GM12872 (cell line): ENCODE results near the gene NSF.
A peak's percentile ranks its signal among the peaks of the same experiment; 100 is the strongest.

Experiments used
- CTCF ChIP-seq: IDR thresholded peaks from 3 replicates; pipeline ENCODE4 v1.5.1; 2011; ENCODE audit warnings: low read depth, mild to moderate bottlenecking, low read length, moderate library complexity; ENCODE audit not compliant: insufficient read depth

The NSF gene

GRCh38 chr17:46774108-46774737 is 183.8 kb downstream of the NSF start:
- TF ChIP-seq CTCF, result no peak

GRCh38 chr17:46776298-46777005 is 186.0 kb downstream of the NSF start:
- TF ChIP-seq CTCF, result no peak

DNA sequence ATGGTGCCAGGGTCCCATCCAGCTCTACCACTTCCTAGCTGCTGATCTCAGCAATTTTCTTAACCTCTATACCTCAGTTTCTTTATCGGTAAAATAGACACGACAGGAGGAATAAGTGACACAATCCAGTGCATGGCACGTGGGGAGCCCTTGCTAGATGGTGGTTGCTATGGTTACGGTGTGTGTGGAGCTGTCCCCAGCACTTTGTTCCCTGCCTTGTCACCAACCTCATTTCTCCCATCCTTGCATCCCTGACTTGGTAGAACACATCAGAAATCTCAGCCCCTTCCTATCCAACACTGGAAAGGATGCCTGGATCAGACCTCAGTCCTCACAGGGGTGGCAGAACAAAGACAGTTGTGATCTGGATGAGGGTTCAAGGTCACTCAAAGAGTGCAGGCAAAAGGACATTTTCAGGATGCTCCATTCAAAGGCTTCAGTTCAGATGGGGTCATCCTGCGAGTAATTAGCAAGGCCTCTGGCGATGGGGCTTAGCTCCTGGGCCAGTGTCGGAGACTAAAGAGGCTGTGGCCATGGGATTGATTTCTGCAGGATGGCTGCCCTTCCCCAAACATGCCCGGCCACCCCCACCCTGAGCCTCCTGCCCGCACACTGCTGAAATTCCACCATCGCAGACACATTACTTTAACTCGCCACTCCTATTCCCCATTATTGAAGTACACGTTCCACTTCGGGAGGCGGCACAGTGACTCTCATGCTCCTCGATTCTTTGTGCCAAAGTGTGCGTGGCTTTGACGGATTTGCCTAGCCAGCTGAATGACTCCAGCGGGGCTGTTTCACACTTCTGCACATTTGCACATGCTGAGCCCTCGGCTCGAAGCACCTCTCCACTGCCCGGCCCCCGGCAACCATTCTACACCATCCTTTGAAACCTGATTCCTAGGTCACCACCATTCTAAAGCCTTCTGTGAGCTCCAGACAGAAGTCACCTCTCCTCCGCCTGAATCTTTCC is 187.8 kb downstream of the NSF start:
- no peak for TF ChIP-seq CTCF

- no peak for TF ChIP-seq CTCF
Observed at GRCh38 chr17:46780003-46780373, 189.5 kb downstream of the NSF start.

- peak; percentile 71 for TF ChIP-seq CTCF
Observed at GRCh38 chr17:46782250-46782953, 191.9 kb downstream of the NSF start.

DNA sequence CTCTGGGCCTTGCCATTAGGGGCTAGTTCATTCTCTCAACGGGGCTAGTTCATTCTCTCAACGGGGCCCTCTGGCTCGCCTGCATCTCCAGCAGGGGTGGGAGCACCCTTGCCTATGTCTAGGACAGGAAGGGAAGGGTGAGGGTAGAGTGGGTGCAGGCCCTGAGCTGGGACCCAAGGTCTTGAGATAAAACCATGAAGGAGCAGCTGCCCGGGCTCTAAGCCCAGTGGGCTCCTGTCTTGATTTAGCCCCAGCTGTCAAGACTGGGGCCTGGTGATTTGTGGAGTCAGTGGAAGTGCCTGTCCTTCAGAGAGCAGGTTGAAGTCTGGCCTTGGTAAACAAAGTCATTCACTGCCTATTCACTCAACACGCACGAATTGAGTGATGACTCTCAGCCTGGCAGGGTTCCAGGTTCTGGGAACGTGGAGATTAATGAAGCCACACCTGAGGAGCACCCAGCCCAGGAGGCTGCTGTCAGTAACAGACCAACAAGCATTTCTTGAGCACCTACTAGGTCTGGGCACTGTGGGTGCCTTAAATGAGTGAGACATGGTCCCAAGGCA is 192.6 kb downstream of the NSF start:
- no peak for TF ChIP-seq CTCF

DNA sequence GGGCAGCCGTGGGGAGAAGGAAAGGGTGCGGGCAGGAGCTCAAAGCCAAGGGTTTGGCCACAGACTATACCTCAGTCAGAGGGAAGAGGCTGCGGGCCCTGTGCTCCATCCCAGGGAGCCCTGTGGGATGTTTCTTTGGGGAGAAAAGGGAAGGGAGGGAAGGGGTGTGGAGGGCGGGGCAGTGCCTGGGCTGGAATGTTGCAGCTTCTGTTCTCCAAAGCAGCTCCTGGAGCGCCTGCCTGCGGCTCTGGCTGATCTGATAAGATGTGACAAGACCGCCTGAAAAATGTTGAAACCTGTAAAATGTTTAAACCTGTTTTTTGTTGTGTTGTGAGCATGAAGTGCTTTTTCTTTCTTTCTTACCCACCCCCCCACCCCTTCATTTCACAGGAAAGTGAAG is 195.2 kb downstream of the NSF start:
- TF ChIP-seq CTCF, result no peak
